IPS DF 4.7 (cell line): ENCODE results near the gene EIF1B.

ENCODE experiments used
- DNase-seq: peaks from one replicate; pipeline ENCODE4 v3.0.0-alpha.2; 2013; ENCODE audit warnings: low spot score; ENCODE audit errors: extremely low read depth

Gene EIF1B

DNA sequence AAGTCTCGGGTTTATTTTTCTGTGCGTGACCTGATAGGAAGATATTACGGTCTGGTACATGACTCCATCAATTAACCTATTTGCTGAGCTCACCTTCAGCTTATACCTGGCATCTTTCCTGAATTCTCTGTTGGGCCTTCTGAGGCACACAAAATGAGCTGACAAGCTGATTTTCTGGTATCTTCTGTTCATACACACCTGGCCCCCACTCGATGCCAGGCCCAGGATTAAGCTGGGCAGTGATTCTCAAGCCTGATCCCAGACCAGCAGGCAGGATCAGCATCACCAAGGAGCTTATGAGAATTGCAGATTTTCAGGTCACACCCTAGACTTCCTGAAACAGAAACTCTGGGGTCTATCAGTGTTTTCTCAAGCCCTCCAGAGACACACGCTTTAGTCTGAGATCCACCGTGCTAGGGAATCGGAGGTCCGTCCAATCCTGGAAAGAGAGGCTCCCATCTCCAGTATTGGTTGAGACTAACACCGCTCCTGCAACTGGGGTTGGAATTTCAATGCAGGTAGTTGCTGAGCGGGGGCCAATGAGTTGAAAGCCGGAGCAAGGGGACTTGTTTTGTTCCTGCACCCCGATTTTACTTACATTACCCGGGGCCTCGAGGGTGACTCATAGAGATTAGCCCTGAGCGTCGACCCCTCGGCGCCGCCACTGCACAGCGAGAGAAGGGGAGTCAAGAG, 636 bp upstream of the EIF1B start:
- no peak for DNase-seq

DNA sequence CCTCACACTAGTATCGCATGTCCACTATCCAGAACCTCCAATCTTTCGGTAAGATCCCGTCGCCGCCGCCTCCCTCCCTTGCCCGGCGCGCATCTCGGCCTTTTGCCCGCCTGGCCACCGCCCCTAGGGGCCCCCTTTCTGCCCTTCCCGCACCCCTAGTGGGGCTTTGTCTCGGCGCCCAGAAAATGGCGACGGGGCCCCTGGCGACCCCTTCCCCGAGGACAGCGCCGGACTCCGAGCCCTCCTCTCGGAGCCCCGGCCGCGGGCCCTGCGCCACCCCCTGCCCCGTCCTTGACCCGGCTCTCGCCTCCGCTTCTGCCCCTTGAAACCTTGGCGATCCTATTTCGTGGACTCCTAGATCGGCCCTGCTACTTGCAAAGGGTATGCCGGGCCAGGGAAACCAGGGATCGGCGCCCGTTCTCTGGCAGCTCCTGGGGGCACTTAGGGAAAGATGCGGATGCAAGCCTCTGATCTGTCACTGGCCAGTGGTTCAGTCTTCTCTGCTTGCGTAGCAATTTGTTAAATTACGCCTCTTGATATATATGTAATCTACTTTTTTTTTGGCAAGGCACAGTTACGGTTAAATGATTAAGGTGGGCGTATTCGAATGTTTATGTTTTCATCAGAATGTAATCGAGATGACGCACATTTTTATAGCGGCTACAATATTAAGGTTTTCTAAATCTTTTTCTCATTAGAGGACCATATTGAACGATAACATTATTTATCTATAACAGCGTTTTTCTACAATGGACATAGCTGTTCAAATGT, 603 bp downstream of the EIF1B start:
- no peak for DNase-seq

DNA sequence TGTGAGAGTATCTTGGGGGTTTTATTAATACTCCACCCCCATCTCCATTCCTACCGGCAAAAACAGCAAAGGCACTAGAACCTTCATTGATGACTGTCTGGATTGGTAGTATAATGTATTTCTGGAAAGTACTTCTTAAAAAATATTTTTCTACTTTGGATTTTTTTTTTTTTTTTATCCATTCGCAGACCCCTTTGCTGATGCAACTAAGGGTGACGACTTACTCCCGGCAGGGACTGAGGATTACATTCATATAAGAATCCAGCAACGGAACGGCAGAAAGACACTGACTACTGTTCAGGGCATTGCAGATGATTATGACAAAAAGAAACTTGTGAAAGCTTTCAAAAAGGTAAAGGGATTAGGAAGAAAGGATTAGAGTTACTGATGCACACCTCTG, 1.2 kb downstream of the EIF1B start:
- DNase-seq = no peak

DNA sequence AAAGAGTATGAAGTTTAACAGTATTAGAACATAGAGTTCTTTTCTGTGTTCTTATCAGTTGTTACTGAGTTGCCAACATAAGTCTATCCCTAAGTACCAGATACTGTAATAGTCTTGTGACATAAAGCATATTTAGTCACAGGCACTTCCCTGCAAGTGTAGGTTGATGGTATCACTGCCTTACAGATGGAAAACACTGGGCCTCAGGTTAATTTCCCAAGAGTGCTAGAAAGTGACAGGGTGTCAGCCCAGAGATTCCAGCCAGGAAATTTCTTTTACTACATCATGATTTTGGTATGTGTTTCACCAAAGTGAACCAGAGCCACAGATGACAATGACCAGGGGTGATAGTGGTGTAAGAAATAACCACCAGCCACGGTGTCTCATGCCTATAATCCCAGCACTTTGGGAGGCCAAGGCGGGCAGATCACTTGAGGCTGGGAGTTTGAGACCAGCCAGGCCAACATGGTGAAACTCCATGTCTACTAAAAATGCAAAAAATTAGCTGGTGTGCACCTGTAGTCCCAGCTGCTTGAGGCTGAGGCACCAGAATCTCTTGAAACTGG, 3.2 kb downstream of the EIF1B start:
- DNase-seq = no peak

DNA sequence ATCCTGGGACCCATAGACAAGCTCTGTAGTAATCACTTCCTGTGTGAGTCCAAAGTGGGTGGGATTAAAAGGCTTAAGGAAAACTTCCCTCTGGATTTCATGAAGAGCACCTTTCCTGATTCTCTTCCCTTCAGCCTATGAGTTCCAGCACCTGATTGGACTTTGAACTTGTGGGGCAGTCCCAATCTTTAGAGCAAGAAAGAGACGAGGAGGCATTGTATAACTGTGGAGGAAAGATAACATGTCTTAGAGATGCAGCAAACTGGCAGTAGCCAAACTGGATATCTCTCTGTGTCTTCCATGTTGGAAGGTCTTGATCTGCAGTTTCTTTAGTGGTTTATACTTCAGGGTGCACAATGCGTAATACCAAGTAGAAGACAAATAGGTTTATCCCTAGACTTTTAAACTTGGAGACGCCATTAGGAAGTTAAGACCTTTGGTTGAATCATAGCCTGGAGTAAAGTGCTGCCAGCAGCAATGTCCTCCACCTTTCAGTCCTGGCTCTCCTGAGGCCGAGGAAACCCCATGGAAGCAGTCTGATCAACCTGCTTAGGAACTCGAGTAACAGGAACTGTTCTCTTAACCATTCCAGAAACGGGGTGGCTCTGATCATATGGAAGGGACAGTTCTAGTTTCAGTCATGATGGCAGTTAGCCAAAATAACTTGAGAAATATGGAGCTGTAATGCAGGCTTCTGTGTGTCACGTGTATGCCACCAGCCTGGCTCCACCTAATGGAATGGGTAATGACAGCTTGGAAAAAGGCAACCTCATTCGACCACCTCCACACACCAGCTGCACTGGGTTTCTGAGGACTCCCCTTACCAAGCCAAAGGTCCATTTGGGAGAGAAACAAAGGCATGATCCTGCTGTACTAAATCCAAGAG, 4.7 kb downstream of the EIF1B start:
- DNase-seq = no peak

DNA sequence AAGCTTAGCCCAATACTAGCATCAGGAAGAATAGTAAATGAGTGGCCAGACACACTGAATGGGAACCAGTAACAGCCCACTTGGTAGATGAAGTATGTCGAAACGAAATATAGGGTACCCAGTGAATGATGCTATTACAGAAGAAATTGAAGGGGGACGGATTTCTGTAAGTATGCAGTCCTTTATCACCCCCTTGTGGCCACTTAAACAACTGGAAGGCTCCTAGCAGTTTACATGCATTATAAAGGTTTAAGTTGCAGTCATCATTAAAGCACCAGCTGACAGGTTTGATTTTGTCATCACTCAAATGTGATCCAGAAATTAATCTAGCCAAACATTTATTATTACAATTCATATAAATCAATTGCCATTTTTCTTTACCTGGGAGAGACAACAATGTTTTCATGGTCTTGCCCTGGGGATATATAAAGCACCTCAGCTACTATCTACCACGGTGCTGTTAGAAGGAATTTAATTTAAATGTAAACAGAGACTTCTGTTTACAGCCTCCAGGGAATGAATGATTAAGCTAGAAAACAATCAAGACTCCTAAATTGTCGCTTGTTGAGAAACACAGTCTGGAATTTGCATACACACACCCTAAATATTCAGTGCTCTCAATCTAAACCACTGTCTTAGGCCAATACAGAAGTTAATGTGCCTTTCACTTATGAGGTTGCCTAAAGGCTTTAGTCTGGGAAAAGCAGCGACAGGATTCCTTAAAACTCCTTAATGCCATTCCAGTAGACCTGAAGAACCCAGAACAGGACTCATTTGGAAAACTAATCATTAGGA, 7.8 kb downstream of the EIF1B start:
- DNase-seq = peak; percentile 30

DNA sequence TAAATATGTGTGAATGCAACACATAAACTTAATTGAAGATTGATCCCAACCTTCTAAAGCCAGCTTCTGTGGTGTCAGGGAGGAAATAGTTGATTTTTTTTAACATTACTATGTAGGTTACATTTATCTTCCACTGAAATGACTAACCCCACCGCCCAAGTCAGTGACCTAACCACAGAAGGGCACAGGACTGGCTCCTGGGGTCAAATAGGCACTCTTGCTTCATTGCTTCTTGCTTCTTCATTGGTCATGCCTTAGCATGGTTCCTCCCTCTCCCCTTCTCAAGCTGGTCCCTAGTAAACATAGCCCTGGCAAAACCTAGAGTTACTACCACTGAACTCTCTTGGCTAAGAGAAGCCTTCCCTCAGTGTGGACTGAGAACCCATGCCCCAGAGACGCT, 12.3 kb downstream of the EIF1B start:
- DNase-seq = no peak

DNA sequence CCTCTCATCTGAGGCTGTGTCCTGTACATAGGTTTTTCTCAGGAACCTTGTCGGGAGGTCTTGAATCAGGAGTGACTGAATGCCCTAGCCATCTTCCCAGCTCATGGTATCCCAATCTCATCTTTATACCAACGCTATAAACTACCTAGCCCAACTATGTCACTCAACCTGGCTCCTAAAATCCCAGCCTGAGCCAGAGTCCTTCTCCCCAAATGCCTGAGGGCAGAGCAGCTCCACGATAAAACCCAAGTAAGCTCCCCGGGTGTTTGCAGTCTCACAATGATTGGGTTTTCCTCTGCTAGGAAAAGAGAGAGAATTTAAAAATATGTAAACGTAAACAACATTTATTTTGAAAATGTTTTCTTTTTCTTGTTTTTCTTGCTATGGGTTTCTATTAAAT, 14.4 kb downstream of the EIF1B start:
- no peak for DNase-seq

DNA sequence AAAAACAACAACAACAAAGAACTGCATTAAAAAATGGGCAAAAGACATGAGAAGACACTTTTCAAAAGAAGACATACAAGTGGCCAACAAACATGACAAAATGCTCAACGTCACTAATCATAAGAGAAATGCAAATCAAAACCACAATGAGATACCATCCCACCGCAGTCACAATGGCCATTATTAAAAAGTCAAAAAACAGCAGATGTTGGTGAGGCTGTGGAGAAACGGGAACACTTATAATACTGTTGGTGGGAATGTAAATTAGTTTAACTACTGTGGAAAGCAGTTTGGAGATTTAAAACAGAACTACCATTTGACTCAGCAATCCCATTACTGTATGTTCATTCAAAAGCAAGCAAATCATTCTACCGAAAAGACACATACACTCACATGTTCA, 15.1 kb downstream of the EIF1B start:
- DNase-seq = no peak

DNA sequence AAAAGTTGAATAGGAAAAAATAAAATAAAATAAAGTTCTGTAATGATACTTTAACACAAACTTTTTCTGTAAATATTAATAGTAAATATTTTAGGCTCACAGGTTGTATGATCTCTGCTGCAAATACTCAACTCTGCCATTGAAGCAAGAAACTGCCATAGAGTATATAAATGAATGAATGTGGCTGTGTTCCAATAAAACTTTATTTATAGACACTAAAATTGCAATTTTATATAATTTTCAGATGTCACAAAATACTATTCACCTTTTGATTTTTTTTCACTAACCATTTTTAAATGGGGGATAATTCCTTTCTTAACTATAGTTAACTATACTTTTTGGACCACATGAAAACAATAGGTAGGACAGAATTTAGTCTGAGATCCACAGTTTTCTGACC, 16.0 kb downstream of the EIF1B start:
- DNase-seq = no peak

DNA sequence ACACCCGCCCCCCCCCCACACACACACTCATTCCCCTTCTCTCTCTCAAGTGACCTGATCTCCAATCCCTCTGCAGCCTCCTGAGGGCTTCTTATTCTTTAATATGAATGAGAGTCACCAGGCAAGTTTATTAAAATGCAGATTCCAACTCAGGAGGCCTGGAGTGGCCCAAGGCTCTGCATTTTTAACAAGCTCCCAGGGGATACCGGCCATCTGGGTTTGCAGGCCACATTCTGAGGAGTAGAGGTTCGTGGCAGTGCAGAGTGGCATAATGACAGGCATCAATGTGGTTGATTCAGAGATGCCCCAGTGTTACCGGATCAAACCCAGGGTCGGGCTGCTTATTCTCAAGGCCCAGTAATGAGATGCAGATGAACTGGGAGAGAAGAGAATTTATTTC, 18.9 kb downstream of the EIF1B start:
- no peak for DNase-seq

DNA sequence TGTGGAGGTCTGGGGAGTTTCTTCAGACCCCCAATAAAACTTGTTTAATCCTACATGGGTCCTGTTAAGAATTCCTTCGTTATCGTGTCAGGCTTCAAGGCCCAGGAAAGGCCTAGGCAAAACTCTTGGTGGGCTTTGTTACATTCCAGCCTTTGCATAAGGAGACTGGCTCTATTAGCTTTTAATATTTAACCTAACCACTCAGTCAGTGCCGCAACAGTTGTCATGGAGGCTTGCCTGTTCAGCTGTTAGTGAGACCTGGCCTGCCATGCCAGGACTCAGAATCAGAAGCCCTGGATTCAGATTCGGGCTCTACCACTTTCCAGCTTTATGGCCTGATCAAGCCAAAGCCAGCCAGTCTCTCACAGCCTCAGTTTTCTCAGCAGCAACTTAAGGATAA, 19.6 kb downstream of the EIF1B start:
- no peak for DNase-seq

DNA sequence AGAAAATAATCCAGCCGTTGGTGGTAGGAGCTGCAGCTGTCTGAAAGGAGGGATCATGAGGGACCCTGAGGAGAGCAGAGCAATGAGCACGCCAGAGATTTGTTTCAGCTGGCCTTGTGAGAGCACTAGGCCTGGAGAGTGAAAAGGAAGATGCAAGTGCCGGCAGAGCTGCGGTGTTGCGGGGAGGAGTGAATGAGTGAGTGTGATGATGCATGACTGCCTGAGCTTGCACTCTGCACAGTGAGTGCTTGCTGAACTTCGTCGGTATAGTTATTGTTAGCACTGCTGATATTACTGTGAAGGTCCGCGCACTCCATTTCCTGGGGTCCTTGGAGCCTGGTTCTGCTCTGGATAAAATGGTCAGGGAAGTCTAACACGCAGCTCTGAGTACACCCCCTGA, 23.2 kb downstream of the EIF1B start:
- no peak for DNase-seq

DNA sequence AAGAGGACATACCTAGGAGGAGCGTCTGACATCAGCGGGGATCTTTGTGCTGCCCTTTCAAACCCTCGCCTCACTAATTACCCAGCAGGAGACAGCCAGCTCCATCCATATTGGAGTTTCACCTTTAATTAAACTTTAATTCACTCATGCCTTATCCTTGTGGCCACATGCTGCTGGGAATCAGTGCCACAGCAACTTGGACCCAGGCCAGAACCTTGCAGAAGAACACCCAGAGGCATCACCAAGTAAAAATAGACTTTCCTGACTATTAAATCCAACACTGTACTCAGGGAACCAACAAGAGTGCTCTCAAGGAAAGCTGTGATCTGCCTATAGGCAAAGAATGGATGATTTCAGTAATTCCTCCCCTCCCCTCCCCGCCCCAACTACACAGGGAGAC, 23.9 kb downstream of the EIF1B start:
- no peak for DNase-seq

DNA sequence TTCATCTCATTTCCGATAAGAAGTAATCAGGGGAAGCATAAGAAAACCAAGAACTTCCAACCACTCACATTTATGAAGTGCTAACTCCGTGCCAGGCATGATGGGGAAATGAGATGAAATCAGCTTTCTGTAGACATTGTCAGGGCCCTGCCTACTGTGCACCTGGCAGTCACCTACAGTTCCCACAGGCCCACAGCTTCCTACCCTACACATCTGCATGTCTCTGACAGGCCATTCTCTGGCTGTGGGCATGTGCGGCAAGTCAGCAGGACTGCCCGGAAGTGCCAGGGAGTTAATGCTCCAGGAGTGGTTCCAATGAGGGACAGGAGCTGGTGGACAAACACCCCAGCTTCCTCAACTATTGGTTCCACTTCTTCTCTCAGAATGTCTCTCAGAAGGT, 24.3 kb downstream of the EIF1B start:
- no peak for DNase-seq

DNA sequence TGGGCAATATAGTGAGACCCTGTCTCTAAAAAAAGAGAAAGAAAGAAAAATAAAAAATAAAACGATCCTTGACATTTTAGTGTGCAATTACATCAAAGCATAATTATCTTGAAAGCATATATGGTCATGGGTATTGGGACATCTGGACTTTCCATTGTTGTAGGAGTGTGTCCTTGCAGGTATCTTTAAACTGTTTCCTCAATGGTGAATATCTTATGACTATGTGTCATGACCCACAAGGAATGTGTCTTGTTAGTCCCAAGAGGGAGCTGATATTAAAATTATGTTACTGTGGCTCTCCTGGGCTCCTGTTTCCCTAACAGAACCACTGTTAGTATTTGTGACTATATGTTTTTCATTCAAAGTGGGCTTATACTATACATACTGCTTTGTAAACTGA, 26.6 kb downstream of the EIF1B start:
- no peak for DNase-seq

DNA sequence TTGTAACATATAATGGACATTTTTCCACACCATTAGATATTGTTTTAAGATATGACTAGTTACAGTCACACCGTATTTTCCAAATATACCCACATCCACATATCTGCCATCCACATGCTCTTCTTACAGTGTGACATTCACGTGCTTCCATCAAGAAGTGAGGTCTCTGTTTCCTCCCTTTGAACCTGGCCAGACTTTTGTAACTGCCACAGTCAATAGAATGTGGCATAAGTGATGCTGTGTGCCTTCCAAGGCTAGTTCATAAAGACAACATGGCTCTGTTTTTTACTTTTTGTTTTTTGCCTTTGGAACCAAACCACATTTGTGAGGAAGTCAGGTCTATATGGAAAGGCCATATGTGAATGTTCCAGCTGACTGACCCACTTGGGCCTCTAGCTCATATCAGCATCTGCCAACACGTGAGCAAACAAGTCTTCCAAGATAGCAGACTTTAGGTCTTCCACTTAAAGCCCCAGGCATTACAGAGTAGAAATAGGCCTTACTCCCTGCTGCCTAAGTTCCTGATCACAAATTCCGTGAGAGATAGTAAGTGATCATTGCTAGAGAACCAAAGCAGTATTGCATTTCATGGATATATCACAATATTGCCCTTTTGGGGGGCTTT, 27.1 kb downstream of the EIF1B start:
- DNase-seq = no peak

DNA sequence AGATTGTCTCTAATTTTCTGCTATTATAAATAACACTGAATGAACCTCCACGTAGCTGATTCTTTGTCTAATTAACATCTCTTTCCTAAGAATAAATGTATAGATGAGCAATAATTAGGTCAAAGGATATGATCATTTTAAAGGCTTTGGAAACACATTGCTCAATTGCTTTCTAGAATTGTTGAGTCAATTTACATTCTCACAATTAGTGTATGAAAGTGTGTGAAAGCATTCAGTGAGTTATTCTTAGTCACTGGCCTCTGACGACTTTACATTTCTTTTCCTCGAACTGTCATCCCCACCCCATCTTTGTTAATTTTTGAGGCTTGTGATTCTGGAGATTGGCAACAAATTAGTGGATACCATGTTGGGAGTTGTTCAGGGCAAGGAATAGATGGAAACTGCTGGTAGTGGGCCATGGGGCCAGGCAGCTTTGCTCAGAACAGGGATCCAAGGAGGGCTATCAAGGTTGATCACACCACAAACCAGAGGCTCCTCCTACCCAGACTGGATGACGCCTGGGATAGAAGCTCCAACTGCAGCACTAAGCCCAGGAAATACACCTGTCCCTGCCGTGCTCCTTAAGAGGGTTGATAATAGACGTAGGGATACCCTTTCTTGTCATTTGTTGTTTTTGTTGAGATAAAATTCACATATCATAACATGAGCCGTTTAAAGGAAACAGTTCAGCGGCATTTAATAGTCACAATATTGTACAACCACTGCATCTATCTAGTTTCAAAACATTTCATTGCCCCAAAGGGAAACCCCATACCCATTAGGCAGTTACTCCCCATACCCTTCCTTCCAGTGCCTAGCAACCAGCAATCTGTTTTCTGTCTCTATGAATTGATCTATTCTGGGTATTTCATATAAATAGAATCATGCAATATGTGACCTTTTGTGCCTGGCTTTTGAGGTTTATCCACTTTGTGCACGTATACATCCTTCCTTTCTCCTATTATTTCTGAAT, 27.9 kb downstream of the EIF1B start:
- DNase-seq = no peak

DNA sequence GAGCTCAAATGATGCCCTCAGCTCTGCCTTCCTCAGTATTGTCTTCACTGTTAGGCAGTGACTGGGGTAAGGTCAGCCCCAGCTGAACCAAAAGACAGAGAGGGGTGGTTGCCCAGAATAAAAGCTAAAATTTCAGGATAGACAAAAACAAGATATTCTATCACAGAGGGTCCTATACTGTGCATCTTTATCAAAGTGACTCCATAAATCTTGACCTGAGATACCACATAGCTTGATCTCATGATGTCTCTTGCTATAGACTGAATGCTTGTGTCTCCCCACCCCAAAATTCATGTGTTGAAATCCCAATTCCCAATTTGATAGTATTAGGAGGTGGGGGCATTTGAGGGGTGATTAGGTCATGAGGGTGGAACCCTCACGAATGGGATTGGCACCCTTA, 30.4 kb downstream of the EIF1B start:
- no peak for DNase-seq
